Left hindlimb (tissue), 1 donor: ENCODE measurements around the gene TMPRSS15.

ENCODE experiments used
- DNase-seq: peaks from one replicate; pipeline ENCODE4 v3.0.0-alpha.2; 2018

The TMPRSS15 gene

GRCh38 chr21:18235545-18235944 lies 168.0 kb downstream of the TMPRSS15 start:
- no peak for DNase-seq

GRCh38 chr21:18228060-18228739 lies 175.4 kb downstream of the TMPRSS15 start:
- DNase-seq: peak; percentile 42

- no peak for DNase-seq
These were observed 181.2 kb downstream of the TMPRSS15 start for GRCh38 chr21:18222346-18222745.

GRCh38 chr21:18220498-18220897 lies 183.1 kb downstream of the TMPRSS15 start:
- no peak for DNase-seq
